ENCODE measurements around the gene GAS2L3. TPM values are rescaled to one million over a fixed set of nuclear protein-coding genes. Genes with fewer than 3 reads are reported as not detected.

The GAS2L3 gene
- polyA plus RNA-seq, 2 of the 4 experiments (the other 2 are of a cell fraction): 7.1 to 17.2 TPM

DNA sequence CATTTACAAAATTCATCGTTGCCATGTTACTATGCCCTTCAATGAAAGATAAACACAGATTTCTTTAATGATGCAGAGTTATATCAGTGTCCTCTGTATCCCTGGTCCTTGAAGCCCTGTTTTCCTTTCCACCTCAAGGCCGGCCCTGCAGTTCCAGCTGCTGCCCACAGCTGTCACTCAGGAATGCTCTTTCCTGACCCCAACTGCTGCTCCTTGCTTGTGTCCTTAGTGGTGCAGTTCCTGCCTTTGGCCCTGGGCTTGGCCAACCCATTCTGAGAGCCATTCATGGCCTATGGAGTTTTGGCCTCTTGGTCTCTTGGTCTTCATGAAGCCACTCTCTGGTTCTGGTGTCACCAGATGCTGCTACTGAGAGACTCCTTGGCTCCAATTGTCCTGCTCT, 93.1 kb downstream of the GAS2L3 start (continued):
- TF ChIP-seq, protein P1, sequence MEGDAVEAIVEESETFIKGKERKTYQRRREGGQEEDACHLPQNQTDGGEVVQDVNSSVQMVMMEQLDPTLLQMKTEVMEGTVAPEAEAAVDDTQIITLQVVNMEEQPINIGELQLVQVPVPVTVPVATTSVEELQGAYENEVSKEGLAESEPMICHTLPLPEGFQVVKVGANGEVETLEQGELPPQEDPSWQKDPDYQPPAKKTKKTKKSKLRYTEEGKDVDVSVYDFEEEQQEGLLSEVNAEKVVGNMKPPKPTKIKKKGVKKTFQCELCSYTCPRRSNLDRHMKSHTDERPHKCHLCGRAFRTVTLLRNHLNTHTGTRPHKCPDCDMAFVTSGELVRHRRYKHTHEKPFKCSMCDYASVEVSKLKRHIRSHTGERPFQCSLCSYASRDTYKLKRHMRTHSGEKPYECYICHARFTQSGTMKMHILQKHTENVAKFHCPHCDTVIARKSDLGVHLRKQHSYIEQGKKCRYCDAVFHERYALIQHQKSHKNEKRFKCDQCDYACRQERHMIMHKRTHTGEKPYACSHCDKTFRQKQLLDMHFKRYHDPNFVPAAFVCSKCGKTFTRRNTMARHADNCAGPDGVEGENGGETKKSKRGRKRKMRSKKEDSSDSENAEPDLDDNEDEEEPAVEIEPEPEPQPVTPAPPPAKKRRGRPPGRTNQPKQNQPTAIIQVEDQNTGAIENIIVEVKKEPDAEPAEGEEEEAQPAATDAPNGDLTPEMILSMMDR (IDR thresholded peaks at IDR 0.05): no peak
- TF ChIP-seq FOXS1 (CRISPR knock-in tag; IDR thresholded peaks at IDR 0.05) (no peak), ZFP36 (IDR thresholded peaks at IDR 0.05; ENCODE audit: borderline replicate concordance, partially characterized antibody) (no peak), HDAC2 (IDR thresholded peaks at IDR 0.05) (no peak), BHLHE40 (IDR thresholded peaks at IDR 0.05; ENCODE audit: low read depth, low read length) (no peak), POLR2AphosphoS2 (conservative IDR thresholded peaks at IDR 0.05; ENCODE audit: low read length) (no peak), TP53 (CRISPR knock-in tag; IDR thresholded peaks at IDR 0.05) (no peak)

DNA sequence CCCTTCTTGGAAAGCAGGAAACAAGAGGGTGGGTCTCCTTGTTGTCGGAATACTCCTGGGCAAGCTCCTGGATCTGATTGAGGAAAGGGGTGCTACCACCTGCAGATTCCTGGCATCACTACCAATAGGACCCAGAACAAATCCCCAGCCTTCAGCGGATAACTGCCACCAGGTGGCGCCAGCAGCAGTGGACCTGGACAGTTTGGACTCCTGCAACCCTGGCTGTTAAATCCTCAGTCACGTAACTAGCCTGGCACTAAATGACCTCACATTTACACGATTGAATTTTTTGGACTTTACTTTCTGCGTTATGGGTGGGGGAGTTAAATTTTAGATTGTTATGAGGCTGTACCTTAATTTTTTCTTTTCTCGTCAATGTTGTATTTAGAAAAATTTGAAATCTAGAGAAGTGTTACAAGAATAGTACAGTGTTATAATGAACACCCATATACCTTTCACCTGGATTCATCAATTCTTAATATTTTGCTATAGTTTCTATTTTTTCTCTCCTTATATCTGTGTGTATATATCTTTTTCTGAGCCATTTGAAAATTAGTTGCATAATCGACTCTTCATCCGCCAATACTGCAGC, 95.6 kb downstream of the GAS2L3 start:
- Histone ChIP-seq H3K4me1 (no peaks in the 10 kb centered on the region), H3K9me3 (no peaks in the 10 kb centered on the region), H3K4me3 (no peak overlapping the region), H3K4me2 (no peak overlapping the region), H3K27ac (no peak overlapping the region)
- no peak for FAIRE-seq
- ChIA-PET POLR2A (no interaction called here), CTCF (interaction anchor here (0.5 to 0.9 kb wide), 3 partner anchors 13 to 339 kb away, joined by 3 read pairs; no protein-coding TSS in a partner anchor)
- WGBS (ENCODE audit: missing lambda C conversion rate): 23% methylated on average over 9 of the region's 9 CpGs
- ATAC-seq: peak; percentile 87 to 96
- peak; percentile 53 to 69 for TF ChIP-seq RAD21 (conservative IDR thresholded peaks at IDR 0.05 in 1 of 2, IDR thresholded peaks at IDR 0.05 in 1 of 2)
- TF ChIP-seq MAFK (IDR thresholded peaks at IDR 0.05; ENCODE audit: partially characterized antibody): no peak
- no peak for TF ChIP-seq TP53 (CRISPR knock-in tag; IDR thresholded peaks at IDR 0.05)
- TF ChIP-seq TFCP2L1 (CRISPR knock-in tag; IDR thresholded peaks at IDR 0.05): no peak
- TF ChIP-seq HOXA7 (CRISPR knock-in tag; IDR thresholded peaks at IDR 0.05): no peak
- no peak for TF ChIP-seq EP300 (IDR thresholded peaks at IDR 0.05)
- no peak for TF ChIP-seq PHF8 (IDR thresholded peaks at IDR 0.05; ENCODE audit: borderline replicate concordance, low read depth)
- TF ChIP-seq, protein P2, sequence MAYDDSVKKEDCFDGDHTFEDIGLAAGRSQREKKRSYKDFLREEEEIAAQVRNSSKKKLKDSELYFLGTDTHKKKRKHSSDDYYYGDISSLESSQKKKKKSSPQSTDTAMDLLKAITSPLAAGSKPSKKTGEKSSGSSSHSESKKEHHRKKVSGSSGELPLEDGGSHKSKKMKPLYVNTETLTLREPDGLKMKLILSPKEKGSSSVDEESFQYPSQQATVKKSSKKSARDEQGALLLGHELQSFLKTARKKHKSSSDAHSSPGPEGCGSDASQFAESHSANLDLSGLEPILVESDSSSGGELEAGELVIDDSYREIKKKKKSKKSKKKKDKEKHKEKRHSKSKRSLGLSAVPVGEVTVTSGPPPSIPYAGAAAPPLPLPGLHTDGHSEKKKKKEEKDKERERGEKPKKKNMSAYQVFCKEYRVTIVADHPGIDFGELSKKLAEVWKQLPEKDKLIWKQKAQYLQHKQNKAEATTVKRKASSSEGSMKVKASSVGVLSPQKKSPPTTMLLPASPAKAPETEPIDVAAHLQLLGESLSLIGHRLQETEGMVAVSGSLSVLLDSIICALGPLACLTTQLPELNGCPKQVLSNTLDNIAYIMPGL (CRISPR knock-in tag; IDR thresholded peaks at IDR 0.05; ENCODE audit: borderline replicate concordance): no peak
- no peak for TF ChIP-seq RFX5 (IDR thresholded peaks at IDR 0.05)
- TF ChIP-seq, protein P3, sequence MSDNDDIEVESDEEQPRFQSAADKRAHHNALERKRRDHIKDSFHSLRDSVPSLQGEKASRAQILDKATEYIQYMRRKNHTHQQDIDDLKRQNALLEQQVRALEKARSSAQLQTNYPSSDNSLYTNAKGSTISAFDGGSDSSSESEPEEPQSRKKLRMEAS (IDR thresholded peaks at IDR 0.05): no peak
- no peak for TF ChIP-seq NR3C1 (IDR thresholded peaks at IDR 0.05)
- no peak for TF ChIP-seq HOXB5 (CRISPR knock-in tag; IDR thresholded peaks at IDR 0.05)
- TF ChIP-seq GATA3 (IDR thresholded peaks at IDR 0.05; ENCODE audit: borderline replicate concordance): no peak
- no peak for TF ChIP-seq ZC3H11A (IDR thresholded peaks at IDR 0.05)
- no peak for TF ChIP-seq FOSB (CRISPR knock-in tag; IDR thresholded peaks at IDR 0.05)
- no peak for TF ChIP-seq SREBF2 (IDR thresholded peaks at IDR 0.05)
- TF ChIP-seq, protein P4, sequence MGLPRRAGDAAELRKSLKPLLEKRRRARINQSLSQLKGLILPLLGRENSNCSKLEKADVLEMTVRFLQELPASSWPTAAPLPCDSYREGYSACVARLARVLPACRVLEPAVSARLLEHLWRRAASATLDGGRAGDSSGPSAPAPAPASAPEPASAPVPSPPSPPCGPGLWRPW (IDR thresholded peaks at IDR 0.05): no peak
- TF ChIP-seq, protein P5, sequence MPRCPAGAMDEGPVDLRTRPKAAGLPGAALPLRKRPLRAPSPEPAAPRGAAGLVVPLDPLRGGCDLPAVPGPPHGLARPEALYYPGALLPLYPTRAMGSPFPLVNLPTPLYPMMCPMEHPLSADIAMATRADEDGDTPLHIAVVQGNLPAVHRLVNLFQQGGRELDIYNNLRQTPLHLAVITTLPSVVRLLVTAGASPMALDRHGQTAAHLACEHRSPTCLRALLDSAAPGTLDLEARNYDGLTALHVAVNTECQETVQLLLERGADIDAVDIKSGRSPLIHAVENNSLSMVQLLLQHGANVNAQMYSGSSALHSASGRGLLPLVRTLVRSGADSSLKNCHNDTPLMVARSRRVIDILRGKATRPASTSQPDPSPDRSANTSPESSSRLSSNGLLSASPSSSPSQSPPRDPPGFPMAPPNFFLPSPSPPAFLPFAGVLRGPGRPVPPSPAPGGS (IDR thresholded peaks at IDR 0.05): no peak
- no peak for TF ChIP-seq RNF2 (IDR thresholded peaks at IDR 0.05; ENCODE audit: borderline replicate concordance, low read depth)
- peak; percentile 72 for TF ChIP-seq SMC3 (IDR thresholded peaks at IDR 0.05)
- TF ChIP-seq JUNB (IDR thresholded peaks at IDR 0.05): no peak
- TF ChIP-seq, protein P1 (IDR thresholded peaks at IDR 0.05): peak; percentile 85
- no peak for TF ChIP-seq HOXB13 (CRISPR knock-in tag; IDR thresholded peaks at IDR 0.05; ENCODE audit: low read depth)
- DNase-seq (ENCODE audit: low read depth in 1 of 2, low spot score in 1 of 2): peak; percentile 74 to 79
